ENCODE results near the gene XRN2.
A peak's percentile ranks its signal among the peaks of the same experiment; 100 is the strongest.

XRN2 gene, protein sequence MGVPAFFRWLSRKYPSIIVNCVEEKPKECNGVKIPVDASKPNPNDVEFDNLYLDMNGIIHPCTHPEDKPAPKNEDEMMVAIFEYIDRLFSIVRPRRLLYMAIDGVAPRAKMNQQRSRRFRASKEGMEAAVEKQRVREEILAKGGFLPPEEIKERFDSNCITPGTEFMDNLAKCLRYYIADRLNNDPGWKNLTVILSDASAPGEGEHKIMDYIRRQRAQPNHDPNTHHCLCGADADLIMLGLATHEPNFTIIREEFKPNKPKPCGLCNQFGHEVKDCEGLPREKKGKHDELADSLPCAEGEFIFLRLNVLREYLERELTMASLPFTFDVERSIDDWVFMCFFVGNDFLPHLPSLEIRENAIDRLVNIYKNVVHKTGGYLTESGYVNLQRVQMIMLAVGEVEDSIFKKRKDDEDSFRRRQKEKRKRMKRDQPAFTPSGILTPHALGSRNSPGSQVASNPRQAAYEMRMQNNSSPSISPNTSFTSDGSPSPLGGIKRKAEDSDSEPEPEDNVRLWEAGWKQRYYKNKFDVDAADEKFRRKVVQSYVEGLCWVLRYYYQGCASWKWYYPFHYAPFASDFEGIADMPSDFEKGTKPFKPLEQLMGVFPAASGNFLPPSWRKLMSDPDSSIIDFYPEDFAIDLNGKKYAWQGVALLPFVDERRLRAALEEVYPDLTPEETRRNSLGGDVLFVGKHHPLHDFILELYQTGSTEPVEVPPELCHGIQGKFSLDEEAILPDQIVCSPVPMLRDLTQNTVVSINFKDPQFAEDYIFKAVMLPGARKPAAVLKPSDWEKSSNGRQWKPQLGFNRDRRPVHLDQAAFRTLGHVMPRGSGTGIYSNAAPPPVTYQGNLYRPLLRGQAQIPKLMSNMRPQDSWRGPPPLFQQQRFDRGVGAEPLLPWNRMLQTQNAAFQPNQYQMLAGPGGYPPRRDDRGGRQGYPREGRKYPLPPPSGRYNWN

DNA sequence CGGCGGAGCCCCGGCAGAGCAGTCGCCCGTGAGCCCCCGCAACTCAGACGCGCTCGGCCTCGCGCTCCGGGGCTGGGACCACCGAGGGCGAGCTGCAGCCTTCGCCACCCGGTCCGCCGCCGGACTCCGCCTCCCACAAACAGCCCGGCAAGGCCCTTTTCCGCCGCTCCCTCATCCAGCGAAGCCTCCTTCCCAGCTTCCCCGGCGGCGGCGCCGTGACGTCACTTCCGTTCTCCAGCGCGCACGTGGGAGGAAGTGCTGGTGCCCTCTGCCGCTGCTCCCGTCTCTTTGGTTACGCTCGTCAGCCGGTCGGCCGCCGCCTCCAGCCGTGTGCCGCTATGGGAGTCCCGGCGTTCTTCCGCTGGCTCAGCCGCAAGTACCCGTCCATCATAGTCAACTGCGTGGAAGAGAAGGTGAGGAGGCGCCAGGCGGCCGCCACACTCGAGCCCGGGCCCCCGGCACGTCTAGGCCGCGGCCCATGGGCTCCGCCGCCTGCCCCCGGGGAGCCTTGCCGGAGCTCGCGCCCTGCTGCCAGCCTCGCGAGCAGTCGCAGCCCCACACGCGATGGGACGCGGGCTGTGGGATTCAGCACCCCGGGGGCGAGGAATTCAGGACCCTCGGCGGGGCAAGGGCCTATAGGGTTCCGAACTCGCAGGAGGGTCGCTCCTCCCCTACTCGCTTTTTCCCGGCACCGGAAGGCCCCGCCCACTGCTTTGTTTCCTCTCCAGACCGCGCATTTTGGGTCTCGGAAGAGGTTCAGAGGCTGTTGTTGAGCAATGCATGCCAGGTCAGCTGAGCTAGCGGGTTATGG lies at the start of gene XRN2:
XRN2 (plus strand) TSS at position 271 of the 811 bp plus-strand sequence; CDS start at position 339, 68 bp downstream.
- DNase-seq = peak; percentile 80

- no peak for DNase-seq
Measured at GRCh38 chr20:21257192-21257591, 45.9 kb upstream of the XRN2 start.

DNA sequence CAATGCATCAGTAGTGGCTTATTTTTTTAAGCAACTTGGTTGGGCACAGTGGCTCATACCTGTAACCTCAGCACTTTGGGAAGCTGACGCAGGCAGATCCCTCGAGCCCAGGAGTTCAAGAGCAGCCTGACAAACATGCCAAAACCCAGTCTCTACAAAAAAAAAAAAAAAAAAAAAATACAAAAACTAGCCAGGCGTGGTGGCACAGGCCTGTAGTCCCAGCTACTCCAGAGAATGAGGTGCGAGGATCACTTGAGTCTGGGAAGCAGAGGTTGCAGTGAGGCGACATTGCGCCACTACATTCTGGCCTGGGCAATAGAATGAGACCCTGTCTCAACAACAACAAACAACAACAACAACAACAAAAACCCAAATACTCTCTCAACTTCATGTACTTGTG lies 44.7 kb upstream of the XRN2 start:
- DNase-seq = no peak

DNA sequence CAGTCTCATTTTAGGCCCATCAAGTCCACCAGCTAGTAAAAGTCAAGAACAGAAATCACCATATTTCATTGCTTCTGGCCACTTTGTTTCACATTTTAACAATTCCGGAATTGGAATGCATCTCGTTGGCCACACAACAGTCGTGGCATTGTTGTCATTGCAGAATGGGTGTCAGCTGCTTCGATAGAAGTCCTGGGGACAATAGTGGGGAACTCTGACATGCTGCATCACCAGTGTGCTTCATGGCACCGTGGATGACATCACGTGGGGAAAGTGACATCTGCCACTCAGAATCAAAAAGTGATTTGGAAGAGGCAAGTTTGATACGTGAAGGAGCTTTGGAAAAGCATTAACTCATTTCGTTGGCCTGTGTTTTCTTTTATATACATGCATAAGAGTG lies 43.8 kb upstream of the XRN2 start:
- no peak for DNase-seq

- DNase-seq = no peak
Measured at GRCh38 chr20:21262812-21263211, 40.3 kb upstream of the XRN2 start.

DNA sequence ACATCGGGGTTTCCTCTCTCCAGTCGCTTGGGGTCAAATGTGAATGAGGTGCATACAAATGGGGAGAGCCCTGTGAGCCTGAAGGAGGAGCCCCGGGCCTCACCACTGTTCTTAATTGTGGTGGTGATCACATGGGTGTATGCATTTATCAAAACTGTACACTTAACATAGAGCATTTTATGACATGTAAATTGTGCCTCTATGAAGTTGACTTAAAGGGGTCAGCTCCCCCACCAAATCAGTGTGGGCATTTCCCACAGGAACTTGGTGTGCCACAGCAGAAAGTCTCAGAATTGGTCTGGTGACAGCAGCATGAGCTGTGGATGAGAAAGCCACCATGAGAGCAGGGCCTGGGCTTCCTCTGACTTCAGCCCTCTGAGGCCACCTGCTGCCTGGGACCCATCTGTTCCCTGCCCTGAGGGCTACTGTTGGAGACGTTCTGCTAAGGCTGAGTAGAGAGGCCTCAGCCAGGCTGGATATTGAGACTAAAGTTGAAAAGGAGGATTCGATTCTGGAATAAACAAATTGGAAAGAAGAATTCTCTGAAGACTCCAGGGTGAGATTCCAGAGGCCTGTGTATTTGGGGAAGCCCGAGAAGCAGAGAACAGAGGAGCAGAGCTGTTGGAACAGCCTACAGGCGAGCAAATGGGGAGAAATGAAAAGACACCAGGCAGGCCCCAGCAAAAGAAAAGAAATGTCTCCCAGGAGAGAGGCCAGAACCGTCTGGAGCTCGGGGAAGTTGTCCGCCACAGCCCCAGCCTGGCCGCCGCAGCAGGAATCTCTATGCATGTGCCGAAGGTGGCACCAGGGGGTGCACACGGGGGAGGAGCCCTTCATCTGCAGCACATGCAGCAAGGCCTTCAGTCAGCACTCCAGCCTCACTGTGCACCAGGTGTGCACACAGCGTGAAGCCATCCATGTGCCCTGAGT lies 37.6 kb upstream of the XRN2 start:
- no peak for DNase-seq

DNA sequence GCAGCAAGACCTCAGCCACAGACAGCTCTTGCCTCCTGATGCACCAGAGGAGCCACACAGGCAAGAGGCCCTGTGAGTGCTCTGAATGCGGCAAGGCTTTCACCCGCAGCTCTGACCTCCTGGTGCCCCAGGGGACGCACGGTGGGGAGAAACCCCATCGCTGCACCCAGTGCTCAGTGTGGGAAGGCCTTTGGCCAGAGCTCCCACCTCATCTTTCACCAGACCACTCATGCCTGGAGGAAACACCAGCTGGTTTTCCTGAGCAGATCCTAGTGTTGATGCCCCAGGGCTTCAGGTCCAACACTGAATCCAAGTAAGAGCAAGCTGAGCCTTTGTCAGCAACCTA lies 37.0 kb upstream of the XRN2 start:
- no peak for DNase-seq

- no peak for DNase-seq
Measured at GRCh38 chr20:21269772-21270171, 33.4 kb upstream of the XRN2 start.

GRCh38 chr20:21270806-21271205 lies 32.3 kb upstream of the XRN2 start:
- DNase-seq = no peak

DNA sequence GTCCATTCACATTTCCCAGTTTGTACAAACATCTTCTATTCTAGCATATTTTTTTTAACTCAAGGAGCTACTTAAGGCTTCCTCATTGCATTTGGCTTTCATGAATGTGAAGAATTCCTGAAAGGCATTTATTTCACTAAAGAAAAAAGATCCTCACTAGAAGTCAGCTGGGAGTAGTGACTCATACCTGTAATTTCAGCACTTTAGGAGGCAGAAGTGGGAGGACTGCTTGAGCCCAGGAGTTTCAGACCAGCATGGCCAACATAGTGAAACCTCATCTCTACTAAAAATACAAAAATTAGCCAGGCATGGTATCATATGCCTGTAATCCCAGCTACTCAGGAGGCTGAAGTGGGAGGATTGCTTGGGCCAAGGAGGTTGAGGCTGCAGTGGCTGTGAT lies 30.9 kb upstream of the XRN2 start:
- DNase-seq = no peak

- no peak for DNase-seq
Measured at GRCh38 chr20:21272679-21273078, 30.5 kb upstream of the XRN2 start.

- DNase-seq = no peak
Measured at GRCh38 chr20:21273755-21274386, 29.3 kb upstream of the XRN2 start.

DNA sequence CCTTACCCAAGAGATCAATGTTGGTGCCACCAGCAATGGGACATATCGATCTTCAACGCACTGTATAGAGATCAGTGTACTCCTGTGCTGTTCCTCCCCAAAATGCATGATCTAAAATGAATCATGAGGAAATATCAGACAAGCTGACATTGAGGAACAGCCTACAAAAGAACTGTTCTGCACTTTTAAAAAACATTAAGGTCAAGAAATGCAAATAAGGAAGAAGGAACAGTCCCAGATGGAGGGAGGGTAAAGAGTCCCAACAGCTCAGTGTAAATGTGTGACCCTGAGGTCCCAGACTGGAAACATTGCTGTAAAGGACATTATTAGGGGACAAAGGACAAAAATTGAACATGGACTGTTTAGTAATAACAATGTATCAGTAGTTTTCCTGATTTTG lies 24.3 kb upstream of the XRN2 start:
- DNase-seq = no peak

DNA sequence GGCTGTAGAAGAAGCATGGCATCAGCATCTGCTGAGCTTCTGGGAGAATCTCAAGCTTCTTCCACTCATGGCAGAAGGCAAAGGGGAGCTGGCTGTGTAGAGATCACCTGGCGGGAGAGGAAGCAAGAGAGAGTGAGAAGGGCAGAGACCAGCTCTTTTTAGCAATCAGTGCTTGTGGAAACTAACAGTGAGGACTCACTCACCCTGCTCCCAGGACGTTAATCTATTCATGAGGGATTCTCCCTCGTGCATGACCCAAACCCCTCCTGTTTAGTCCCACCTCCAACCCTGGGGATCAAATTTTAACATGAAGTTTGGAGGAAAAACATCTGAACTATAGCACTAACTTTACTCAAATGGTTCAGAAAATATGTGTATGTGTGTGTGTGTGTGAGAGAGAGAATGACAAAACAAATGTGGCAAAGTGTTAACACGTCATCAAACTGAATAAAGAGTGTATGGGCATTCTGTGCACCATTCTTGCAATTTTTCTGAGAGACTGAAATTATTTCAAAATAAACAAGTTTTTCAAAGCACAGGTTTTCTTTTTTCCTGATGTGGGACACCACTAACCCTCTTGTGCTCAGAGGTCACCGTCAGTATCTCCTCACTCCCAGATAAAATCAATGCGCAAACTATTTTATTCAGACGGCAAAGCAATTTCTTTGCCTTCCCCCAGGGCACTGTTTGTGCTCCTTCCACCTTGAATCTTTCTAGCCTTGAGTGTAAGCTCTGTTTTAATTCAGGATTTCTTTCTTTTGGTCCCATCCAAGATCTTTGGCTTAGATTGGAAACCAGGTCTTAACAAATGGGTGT lies 23.2 kb upstream of the XRN2 start:
- DNase-seq = no peak

DNA sequence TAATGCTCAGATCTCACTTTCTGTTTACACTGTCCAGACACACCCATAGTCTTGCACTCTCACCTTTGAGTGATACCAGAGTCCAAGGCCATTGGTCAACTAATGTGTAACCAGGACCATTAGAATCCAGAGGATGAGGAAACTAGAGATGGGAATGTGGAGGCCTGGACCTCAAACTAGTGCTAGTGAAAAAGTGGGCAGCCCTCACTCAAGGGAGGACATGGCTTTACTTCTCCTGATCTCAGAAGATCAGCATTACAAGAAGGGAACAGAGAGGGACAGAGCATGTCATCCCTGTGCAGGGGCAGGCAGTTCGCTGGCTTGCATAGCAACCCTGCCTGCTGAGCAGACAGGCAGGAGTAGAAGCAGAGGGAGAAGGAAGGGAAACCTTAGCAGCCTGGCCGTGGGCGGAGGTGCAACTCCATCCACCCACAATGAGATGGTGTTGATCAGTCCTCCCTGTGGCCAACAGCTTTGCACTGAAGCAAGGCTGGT lies 22.6 kb upstream of the XRN2 start:
- no peak for DNase-seq

DNA sequence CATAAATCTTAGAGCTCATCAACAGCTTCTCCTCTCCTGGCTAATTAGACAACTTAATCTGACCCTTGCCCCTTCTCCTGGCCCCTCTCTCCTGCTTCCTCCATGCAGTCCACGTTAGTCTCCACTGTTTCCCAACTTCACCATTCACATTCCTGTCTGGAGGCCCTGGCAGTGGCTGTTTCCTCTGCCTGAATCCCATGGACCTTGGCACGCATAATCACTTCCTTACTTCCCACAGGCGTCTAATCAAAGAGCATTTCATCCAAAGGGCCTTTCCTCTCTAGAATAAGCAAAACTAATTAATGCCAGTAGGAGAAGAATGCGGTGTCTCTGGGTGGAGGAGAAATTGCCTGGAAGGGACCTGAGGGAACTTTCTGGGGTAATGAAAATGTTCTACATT lies 16.4 kb upstream of the XRN2 start:
- no peak for DNase-seq

GRCh38 chr20:21288587-21289370 lies 14.4 kb upstream of the XRN2 start:
- no peak for DNase-seq

DNA sequence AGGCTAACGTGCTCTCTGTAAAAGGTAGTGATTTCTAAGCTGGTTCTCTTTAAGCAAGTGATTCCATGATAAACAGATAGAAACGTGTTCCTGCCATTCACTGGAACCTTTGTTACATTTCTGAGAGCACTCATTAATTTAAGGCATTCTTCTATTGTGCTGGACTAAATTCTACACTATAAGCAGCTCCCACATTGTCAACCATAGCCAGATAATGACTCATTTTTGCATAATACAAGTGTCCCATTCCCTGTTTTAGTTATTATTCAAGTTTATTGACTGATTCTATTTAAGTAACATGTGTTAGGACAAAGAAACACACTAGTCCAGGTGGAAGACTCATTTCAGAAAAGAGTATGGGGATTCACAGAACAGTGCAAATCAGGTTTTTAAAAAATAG lies 13.5 kb upstream of the XRN2 start:
- DNase-seq = no peak

DNA sequence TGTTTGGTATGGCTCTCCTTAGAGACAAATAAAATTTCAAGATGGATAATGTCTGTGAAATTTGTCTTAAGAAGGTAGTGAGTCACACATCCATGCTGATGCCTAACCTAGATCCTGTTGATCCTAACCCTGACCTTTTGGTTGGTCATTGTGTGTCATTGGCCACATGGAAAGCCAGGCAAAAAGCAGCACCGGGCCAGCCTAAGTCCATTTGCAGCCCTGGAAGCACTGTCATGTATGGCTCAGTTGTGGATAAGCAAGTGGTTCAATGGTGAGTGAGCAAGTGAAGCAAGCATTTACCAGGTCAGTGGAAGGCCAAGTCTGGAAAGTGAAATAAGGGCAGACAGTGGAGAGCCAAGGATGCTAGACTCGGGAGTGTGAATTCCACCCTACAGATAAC lies 12.1 kb upstream of the XRN2 start:
- DNase-seq = no peak

DNA sequence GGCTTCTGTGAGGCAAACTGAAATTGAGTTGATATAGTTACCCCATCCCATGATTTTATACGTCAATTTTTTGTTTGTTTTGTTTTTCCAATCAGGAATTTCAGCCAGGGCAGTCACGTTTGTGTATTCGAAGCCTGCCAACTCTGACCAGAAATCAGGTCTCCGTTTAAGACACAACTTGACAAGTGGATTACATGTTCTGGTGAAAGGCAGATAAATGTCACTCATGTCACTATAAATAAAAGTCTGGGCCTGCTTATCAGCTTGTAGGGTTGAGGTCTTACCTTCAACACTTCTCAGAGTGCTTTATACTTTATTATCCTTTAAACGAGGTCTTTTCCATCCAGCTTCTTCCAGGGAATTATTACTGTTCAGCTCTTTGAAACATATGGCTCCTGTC lies 8.4 kb upstream of the XRN2 start:
- no peak for DNase-seq

Measured in NCI-H1048 (cell line).